Stimulated activated CD8-positive, alpha-beta memory T cell treated with anti-CD3 and anti-CD28 coated beads, Interleukin-4, amount 100 ng/mL, for 24 hours (primary cell): ENCODE results near the gene PON2.
"Not testable (repeated sequence)": the region's sequence is repeated elsewhere in the genome, so short reads cannot be mapped to it uniquely, and the experiment has no call there.

ENCODE experiments used
- DNase-seq: peaks from one replicate; pipeline ENCODE4 v3.0.0-alpha.2; 2020; ENCODE audit warnings: low read depth

PON2 gene

DNA sequence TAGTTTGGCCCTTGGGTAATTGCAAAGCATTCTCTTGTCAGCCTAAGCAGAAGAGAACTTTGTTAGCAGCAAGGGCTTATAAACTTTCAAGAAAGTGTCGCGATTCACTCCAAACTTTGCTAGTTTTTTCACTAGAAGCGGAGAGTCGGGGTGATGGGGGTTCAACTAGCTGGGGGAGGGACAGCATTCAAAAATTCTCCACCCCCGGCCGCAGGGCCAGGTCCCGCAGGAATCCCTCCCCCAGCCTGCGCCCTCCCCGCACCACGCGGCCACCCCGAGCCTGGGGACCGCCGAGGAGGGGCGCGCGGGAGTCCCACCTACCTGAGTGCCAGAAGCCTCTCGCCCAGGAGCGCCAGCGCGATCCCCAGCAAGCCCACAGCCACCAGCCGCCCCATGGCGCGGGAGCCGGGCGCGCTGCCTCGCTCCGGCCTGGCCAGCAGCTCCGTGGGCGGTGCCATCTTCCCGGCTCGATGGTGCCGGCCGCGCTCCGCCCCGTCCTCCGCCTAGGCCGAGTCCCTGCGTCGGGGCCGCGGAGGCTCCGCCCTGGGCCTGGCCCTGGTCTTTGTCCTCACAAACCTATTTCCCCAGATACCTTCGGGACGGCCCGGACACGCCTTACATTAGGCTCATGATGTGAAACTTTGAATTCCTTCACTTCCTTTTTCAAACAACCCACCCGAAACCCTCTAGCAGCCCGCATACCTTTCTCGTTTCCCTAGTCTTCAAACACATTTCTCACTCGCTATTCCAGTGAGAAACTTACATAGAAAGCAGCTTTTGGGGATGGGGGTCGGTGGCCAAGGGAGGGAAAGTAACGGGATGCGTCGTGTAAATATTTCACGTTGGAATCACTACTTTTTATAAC, at the start of gene PON2:
TSS of gene PON2 (minus strand) at position 472 of the 865 bp plus-strand sequence. CDS start at position 395, 77 bp downstream.
- DNase-seq = peak; percentile 29

GRCh38 chr7:95482424-95482823, 47.6 kb upstream of the PON2 start:
- no peak for DNase-seq

DNA sequence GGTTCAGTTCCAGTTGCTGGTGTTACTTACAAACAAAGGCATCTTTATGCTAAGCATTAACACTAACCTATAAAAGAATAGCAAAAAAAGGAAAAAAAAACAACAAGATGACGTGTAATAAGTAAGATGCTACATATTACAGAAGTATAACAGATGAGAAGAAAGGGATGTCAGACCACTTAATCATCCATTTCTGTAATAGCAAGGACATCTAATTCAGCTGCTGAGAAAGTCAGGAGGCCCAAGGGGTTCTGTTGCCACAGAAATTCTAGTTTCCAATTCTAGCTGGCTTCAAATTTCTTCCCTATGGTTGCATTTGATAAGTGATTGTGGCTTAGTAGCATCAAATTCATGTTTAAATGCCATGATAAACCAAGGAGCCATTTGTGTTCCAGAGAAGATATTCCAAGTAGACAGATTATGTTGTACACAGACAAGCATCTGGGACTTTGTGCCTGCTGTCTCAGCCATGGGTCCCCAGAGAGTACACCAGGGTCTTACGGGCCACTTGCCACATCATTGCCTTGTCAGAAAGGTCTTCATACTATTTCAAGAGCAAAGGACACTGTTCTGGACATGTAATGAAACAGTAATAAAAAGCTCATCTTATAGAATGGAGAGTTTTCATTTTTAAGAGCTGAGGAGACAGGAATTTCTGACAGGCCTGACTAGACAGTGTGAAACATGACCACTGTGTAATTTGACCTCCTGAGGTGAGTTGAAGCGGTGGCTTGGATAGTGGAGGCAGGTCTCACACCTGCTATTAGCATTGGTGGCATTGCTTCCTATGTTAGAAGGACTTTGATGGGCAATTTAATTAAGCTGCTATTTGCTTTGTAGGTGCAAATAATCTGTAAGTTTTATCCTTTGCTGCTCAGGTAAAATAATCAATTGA, 46.7 kb upstream of the PON2 start:
- no peak for DNase-seq

DNA sequence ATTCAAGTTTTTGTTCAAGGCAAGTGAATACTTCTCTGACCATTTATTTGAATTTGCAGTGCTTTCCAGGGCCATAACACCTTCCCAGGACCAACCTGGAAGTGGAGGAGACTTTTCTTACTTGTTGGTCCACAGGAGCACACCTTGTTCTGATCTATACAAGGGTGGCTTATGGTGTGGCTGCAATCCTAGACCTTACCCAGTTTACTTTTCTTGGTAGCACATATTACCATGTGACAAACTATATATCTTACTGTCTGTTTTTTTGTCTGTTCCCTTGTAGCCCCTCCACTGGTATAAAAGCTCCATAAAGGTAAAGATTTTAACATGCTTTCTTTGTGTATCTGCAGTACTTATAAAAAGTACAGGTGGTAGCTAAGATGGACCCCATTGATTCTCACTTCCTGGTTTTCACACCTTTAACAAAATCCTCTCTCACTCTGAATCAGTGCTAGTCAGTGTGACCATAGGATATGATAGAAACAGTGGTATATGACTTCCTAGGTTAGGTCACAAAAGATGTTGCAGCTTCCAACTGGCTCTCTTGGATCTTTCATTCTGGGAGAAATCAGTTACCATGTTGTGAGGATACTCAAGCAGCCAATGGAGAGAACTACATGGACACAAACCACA, 45.3 kb upstream of the PON2 start:
- DNase-seq = no peak

GRCh38 chr7:95478272-95479037, 43.6 kb upstream of the PON2 start:
- DNase-seq = no peak

GRCh38 chr7:95476904-95477594, 42.2 kb upstream of the PON2 start:
- peak; percentile 20 for DNase-seq

DNA sequence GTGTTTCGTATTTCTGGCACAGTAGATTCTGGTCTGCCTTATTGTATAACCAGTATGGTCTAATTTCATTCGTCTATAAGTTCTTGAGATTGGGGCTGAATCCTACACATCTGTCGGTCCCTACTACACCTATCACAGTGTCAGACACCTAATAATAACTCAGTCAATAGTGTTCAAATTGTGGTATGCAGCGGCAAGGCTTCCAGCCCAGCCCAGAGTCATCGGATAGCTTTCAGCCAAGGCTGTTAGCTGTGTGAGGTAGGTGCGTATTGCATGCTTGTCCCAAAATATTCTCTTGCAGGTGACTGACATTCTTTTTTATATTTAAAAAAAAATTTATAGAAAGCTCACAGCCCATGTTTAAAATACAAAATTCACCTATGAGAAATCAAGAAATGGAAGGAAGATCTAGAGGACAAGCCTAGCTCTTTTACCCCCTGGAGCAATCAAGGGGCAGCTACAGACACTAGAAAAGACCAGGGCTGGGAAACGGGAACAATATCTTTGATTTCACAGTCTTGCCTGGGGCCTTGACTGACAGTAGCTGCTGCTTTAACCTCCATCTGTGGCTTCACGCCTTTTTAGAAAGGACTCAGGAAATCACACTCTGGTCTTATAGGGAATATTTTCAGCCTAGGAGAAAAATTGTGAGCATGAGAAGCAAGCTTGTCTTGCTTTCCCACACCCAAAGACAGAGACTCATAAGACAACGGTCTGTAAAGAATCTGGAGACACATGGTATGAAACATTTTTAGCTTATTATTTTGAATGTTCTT, 41.4 kb upstream of the PON2 start:
- no peak for DNase-seq

- DNase-seq = no peak
Observed at GRCh38 chr7:95473276-95473985, 38.6 kb upstream of the PON2 start.

GRCh38 chr7:95472581-95473161, 37.8 kb upstream of the PON2 start:
- DNase-seq = no peak

GRCh38 chr7:95471071-95471470, 36.2 kb upstream of the PON2 start:
- DNase-seq = no peak

DNA sequence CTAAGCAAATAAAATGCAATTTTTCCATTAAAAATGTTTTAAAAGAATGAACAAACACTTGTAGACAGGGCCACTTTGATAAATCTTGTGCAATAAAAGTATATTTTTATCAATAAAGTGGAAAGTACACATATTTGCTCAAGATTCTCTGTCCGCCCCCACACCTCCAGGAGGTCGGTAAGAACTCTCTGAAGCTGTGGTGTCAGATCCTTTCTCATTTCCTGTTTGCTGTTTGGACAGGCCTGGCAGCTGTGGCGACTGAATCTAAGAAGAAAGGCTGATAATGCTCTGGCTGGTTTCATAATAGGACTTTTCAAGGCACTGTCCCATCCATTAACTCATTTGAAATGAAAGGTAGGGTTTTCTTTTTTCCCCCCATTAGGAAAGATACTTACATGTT, 35.6 kb upstream of the PON2 start:
- DNase-seq = no peak

GRCh38 chr7:95469848-95470247, 35.0 kb upstream of the PON2 start:
- DNase-seq = no peak

- no peak for DNase-seq
Observed at GRCh38 chr7:95469187-95469586, 34.4 kb upstream of the PON2 start.

DNA sequence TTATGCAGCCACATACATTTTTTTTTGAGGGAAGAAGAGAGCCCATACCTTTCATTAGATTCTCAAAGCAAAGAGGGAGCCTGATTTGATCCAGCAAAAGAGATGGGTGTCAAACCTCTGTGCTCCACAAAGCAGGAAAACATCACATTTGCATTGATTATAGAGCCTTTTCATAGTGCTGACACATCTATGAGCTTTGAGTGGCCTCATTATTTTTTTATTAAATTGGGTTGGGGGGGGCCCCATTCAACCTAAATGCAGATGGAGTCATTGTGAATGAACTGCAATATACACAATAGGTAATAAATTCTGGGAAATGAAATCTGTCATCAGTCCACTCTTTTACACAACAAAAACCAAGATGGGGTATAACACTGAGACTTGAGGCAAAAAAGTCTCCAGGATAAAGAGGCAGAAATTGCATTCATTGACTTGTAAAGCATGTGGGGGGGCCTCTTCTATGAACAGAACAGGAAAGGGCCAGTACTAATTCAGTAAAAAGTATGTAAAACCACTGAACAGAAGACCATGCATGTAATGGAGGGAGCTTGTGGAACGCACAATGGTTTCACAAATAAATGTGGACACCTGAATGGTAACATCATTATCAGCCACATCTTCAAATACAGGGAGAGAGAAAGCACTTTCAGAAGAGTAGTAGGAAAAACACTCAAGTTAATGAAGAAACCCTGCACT, 33.2 kb upstream of the PON2 start:
- no peak for DNase-seq

DNA sequence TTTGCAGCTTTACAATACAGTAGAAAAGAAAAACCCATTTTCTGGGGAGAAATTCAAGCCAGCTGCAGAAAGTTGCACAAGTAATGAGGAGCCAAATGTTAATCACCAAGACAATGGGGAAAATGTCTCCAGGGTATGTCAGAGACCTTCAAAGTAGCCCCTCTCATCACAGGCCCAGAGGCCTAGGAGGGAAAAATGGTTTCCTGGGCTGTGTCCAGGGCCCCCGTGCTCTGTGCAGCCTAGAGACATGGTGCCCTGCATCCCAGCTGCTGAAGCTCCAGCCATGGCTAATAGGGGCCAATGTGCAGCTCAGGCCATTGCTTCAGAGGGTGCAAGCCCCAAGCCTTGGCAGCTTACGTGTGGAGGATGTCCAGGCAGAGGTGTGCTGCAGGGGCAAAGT, 25.8 kb upstream of the PON2 start:
- DNase-seq = not testable (repeated sequence)

- DNase-seq = no peak
Observed at GRCh38 chr7:95457947-95458346, 23.1 kb upstream of the PON2 start.

- DNase-seq = no peak
Observed at GRCh38 chr7:95454438-95455045, 19.7 kb upstream of the PON2 start.

DNA sequence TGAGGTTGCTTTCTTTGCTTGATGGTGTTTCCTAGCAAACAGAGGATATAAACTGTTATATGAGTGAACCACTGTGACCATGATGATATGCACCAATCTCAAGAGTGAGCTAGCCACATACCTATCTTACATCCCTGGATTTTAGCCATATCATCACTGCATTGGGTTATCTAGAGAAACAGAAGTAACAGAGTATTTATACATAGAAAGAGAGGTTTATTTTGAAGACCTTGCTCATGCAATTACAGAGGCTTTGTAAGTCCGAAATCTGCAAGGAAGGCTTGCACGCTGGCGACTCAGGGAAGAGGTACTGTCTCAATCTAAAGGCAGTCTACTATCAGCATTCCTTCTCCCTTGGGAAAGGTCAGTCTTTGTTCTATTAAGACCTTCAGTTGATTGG, 11.8 kb upstream of the PON2 start:
- no peak for DNase-seq
